KMS-11 (cell line): ENCODE data around the gene NDUFS6.

Experiments used
- H2AFZ ChIP-seq: fragments of 200-600 bp; sonication (generic); 2 replicates; pipeline ENCODE4 v1.6.1; 2016; ENCODE audit warnings: antibody characterized with exemption, mixed run types, low read depth
- H3K27ac ChIP-seq: fragments of 200-600 bp; sonication (generic); 2 replicates; pipeline ENCODE4 v1.6.1; 2016; ENCODE audit warnings: mild to moderate bottlenecking, mixed run types
- H3K27me3 ChIP-seq: fragments of 200-600 bp; sonication (generic); 2 replicates; pipeline ENCODE4 v1.6.1; 2017; ENCODE audit warnings: mild to moderate bottlenecking, low read depth, mixed run types, moderate library complexity; ENCODE audit not compliant: insufficient read depth
- H3K36me3 ChIP-seq: fragments of 200-600 bp; sonication (generic); 2 replicates; pipeline ENCODE4 v1.6.1; 2017; ENCODE audit warnings: mild to moderate bottlenecking, mixed run types; ENCODE audit not compliant: insufficient read depth
- H3K4me1 ChIP-seq: fragments of 200-600 bp; sonication (generic); 2 replicates; pipeline ENCODE4 v1.6.1; 2016; ENCODE audit warnings: mild to moderate bottlenecking, low read depth, mixed run types; ENCODE audit not compliant: poor library complexity, severe bottlenecking
- H3K4me2 ChIP-seq: fragments of 200-600 bp; sonication (generic); 2 replicates; pipeline ENCODE4 v1.7.0; 2016; ENCODE audit warnings: mild to moderate bottlenecking, mixed run types
- H3K4me3 ChIP-seq: fragments of 200-600 bp; sonication (generic); IDR thresholded peaks from 2 replicates; pipeline ENCODE4 v1.6.1; 2017; ENCODE audit warnings: low read depth, low read length, mixed read lengths; ENCODE audit not compliant: insufficient read depth
- H3K79me2 ChIP-seq: fragments of 200-600 bp; sonication (generic); 2 replicates; pipeline ENCODE4 v1.6.1; 2016; ENCODE audit warnings: low read depth, mixed run types; ENCODE audit not compliant: insufficient read depth
- H3K9ac ChIP-seq: fragments of 200-600 bp; sonication (generic); 2 replicates; pipeline ENCODE4 v1.6.1; 2016; ENCODE audit warnings: mild to moderate bottlenecking, mixed run types
- H4K20me1 ChIP-seq: fragments of 200-600 bp; sonication (generic); 2 replicates; pipeline ENCODE4 v1.6.1; 2016; ENCODE audit warnings: mild to moderate bottlenecking, mixed run types; ENCODE audit not compliant: insufficient read depth
- TF ChIP-seq, protein P1 (sequence below): fragments of 200-600 bp; sonication (generic); conservative IDR thresholded peaks from 2 replicates; pipeline ENCODE4 v1.6.1; 2017; ENCODE audit warnings: low read depth, mild to moderate bottlenecking, antibody characterized with exemption, low read length, moderate library complexity, mixed read lengths

Gene NDUFS6

DNA sequence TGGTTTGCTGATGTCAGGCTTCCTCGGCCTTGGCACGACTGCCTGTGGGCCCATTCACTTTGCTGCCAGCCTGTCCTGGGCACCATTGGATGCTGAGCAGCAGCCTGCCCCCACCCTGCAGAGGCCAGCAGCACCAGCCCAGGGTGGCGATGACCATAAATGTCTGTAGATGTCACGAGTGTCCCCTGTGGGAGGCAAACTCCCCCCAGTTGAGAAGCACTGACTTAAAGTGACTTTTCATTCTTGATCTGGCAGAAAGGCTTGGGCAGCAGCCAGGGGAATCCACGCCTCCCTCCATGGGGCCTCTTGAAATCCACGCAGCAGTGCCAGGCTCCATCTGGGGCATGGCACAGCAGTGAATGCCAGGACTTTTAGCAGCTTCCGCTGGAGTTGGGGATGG, 59.7 kb downstream of the NDUFS6 start:
- Histone ChIP-seq H4K20me1 (no peaks in the 10 kb centered on the region), H3K9ac (no peak overlapping the region), H3K27ac (no peak overlapping the region), H3K4me3 (no peak overlapping the region), H3K36me3 (no peaks in the 10 kb centered on the region), H2AFZ (no peak overlapping the region), H3K27me3 (peaks cover 39% of the 10 kb centered on the region), H3K4me1 (no peaks in the 10 kb centered on the region), H3K4me2 (no peak overlapping the region), H3K79me2 (no peaks in the 10 kb centered on the region)
- TF ChIP-seq, protein P1, sequence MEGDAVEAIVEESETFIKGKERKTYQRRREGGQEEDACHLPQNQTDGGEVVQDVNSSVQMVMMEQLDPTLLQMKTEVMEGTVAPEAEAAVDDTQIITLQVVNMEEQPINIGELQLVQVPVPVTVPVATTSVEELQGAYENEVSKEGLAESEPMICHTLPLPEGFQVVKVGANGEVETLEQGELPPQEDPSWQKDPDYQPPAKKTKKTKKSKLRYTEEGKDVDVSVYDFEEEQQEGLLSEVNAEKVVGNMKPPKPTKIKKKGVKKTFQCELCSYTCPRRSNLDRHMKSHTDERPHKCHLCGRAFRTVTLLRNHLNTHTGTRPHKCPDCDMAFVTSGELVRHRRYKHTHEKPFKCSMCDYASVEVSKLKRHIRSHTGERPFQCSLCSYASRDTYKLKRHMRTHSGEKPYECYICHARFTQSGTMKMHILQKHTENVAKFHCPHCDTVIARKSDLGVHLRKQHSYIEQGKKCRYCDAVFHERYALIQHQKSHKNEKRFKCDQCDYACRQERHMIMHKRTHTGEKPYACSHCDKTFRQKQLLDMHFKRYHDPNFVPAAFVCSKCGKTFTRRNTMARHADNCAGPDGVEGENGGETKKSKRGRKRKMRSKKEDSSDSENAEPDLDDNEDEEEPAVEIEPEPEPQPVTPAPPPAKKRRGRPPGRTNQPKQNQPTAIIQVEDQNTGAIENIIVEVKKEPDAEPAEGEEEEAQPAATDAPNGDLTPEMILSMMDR = no peak

DNA sequence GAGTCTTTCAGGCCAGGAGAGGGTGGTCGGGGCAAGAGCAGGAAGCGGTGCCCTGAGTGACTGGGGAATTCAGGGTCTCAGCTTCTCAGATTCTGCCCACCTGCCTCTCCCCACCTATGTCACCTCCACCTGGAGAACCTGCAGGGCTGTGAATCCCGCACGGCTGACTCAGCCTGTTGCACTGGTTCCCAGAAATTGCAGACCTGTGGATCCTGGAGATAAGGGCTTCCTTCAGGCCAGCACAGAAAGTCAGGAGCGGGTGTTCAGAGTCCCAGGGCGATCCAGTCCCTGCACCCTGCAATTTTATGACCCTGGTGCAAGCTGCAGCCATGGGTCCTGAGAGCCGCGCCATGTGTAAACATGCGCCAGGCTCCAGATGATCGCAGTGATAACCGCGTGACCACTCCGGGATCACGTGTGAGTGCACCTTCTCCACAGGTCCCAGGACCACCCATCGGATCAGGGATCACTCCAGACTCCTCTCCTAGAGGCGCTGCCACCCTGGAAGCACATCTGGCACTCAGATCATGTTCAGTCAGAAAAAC, 63.8 kb downstream of the NDUFS6 start:
- Histone ChIP-seq H3K79me2 (no peaks in the 10 kb centered on the region), H3K27ac (no peak overlapping the region), H4K20me1 (no peaks in the 10 kb centered on the region), H3K27me3 (peaks cover 38% of the 10 kb centered on the region), H2AFZ (no peak overlapping the region), H3K9ac (no peak overlapping the region), H3K4me2 (no peak overlapping the region), H3K4me1 (no peaks in the 10 kb centered on the region), H3K4me3 (no peak overlapping the region), H3K36me3 (no peaks in the 10 kb centered on the region)
- TF ChIP-seq, protein P1 = no peak

DNA sequence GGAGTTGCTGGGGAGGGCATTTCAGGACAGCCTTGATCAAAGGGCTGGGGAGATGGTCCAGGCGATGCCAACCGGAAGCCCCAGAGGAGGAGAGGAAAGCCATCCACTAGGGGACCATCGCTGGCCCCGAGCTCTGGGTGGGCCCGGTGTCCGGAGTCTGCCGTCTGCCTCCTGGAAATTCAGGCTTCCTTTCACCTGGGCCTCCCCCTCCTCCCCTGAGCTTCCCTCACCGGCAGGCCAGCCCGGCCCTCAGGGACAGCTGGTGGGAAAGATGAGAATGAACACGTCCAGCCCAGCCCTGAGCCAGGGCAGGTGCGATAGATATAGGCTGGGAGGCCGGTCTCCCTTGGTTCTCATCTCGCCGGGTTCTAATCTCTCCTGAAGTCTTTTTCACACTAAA, 64.3 kb downstream of the NDUFS6 start:
- H3K4me1 ChIP-seq = no peaks in the 10 kb centered on the region

More for the DNA sequence above, 64.3 kb downstream of the NDUFS6 start:
- H3K27ac ChIP-seq = no peak overlapping the region
- TF ChIP-seq, protein P1 = no peak
- H3K27me3 ChIP-seq = peaks cover 38% of the 10 kb centered on the region
- no peak overlapping the region for H2AFZ ChIP-seq
- no peaks in the 10 kb centered on the region for H3K79me2 ChIP-seq
- no peaks in the 10 kb centered on the region for H3K36me3 ChIP-seq
- no peak overlapping the region for H3K9ac ChIP-seq
- no peak overlapping the region for H3K4me3 ChIP-seq
- no peak overlapping the region for H3K4me2 ChIP-seq
- H4K20me1 ChIP-seq = no peaks in the 10 kb centered on the region
